GM23248 (cell line): ENCODE measurements around the gene CFAP54. TPM values are rescaled to one million over a fixed set of nuclear protein-coding genes. Genes with fewer than 3 reads are reported as not detected.
"Not testable (repeated sequence)": the region's sequence is repeated elsewhere in the genome, so short reads cannot be mapped to it uniquely, and the experiment has no call there.

ENCODE experiments used
- DNase-seq: peaks from one replicate; pipeline ENCODE4 v3.0.0-alpha.2; 2015
- H2AFZ ChIP-seq: fragments of 200-600 bp; sonication (generic); 2 replicates; pipeline ENCODE4 v1.6.1; 2016; ENCODE audit warnings: antibody characterized with exemption
- H3F3A ChIP-seq: fragments of 200-600 bp; sonication (generic); 2 replicates; pipeline ENCODE4 v1.6.1; 2016; ENCODE audit warnings: mild to moderate bottlenecking, antibody characterized with exemption, mixed run types; ENCODE audit not compliant: insufficient read depth
- H3K27ac ChIP-seq: fragments of 200-600 bp; sonication (generic); 2 replicates; pipeline ENCODE4 v1.5.1; 2016; ENCODE audit warnings: mild to moderate bottlenecking
- H3K27me3 ChIP-seq: fragments of 200-600 bp; sonication (generic); replicated peaks from 2 replicates; pipeline ENCODE4 v1.6.1; 2016; ENCODE audit warnings: mild to moderate bottlenecking; ENCODE audit not compliant: insufficient read depth
- H3K36me3 ChIP-seq: fragments of 200-600 bp; sonication (generic); 2 replicates; pipeline ENCODE4 v1.6.1; 2016; ENCODE audit warnings: low read depth, mild to moderate bottlenecking
- H3K4me1 ChIP-seq: fragments of 200-600 bp; sonication (generic); 2 replicates; pipeline ENCODE4 v1.6.1; 2016; ENCODE audit warnings: mild to moderate bottlenecking; ENCODE audit not compliant: insufficient read depth
- H3K4me2 ChIP-seq: fragments of 200-600 bp; sonication (generic); one replicate; pipeline ENCODE4 v1.6.1; 2016; ENCODE audit warnings: mild to moderate bottlenecking; ENCODE audit not compliant: unreplicated experiment
- H3K4me3 ChIP-seq: fragments of 200-600 bp; sonication (generic); 2 replicates; pipeline ENCODE4 v1.5.1; 2016; ENCODE audit warnings: mild to moderate bottlenecking
- H3K79me2 ChIP-seq: fragments of 200-600 bp; sonication (generic); 2 replicates; pipeline ENCODE4 v1.6.1; 2016; ENCODE audit warnings: mild to moderate bottlenecking; ENCODE audit not compliant: insufficient read depth
- H3K9ac ChIP-seq: fragments of 200-600 bp; sonication (generic); 2 replicates; pipeline ENCODE4 v1.6.1; 2016; ENCODE audit warnings: mild to moderate bottlenecking
- H3K9me2 ChIP-seq: fragments of 200-600 bp; sonication (generic); 2 replicates; pipeline ENCODE4 v1.6.1; 2016; ENCODE audit warnings: mixed run types, mild to moderate bottlenecking, moderate library complexity; ENCODE audit not compliant: insufficient read depth
- H3K9me3 ChIP-seq: fragments of 200-600 bp; sonication (generic); one replicate; pipeline ENCODE4 v1.6.1; 2017; ENCODE audit warnings: low read depth
- H4K20me1 ChIP-seq: fragments of 200-600 bp; sonication (generic); 2 replicates; pipeline ENCODE4 v1.6.0; 2016; ENCODE audit not compliant: insufficient read depth
- EZH2 ChIP-seq: fragments of 200-600 bp; sonication (generic); IDR thresholded peaks from 2 replicates; pipeline ENCODE4 v1.6.1; 2018; ENCODE audit warnings: antibody characterized with exemption, mild to moderate bottlenecking; ENCODE audit not compliant: insufficient read depth, poor library complexity, severe bottlenecking
- EZH2phosphoT487 ChIP-seq: fragments of 200-600 bp; sonication (generic); IDR thresholded peaks from 2 replicates; pipeline ENCODE4 v1.6.1; 2018; ENCODE audit warnings: antibody characterized with exemption, moderate library complexity, mild to moderate bottlenecking, low read depth; ENCODE audit not compliant: insufficient read depth
- WGBS, 2 experiments: methylation state at CpG; one replicate each; pipeline ENCODE4 v1.1.6; 2015 to 2017; ENCODE audit warnings: low lambda C conversion rate in 2 of 2, low coverage in 1 of 2; ENCODE audit errors: missing lambda C conversion rate in 2 of 2; 5-methylcytosine and 5-hydroxymethylcytosine counted together
- in situ Hi-C: fragments of 300-500 bp; cut with MboI; formaldehyde crosslinking; loops from 2 replicates; pipeline ENCODE4 v1.15.0; 2020
- polyA plus RNA-seq: library from polyadenylated mRNA; unstranded; fragments of >200 nt; fragmentation: Nextera tagmentation; extraction: Ambion mirVana; gene quantifications from 2 replicates; pipeline ENCODE4 v1.2.1, GENCODE V29; 2016
- total RNA-seq: library from RNA; depleted of rRNA; stranded (reverse); fragments of >200 nt; shearing (Covaris generic); gene quantifications from 2 replicates; pipeline ENCODE4 v1.2.3, GENCODE V29; 2014

CFAP54 gene
- total and polyA plus RNA-seq, 2 experiments from 2014 or later, result 0.32 to 1.2 TPM

DNA sequence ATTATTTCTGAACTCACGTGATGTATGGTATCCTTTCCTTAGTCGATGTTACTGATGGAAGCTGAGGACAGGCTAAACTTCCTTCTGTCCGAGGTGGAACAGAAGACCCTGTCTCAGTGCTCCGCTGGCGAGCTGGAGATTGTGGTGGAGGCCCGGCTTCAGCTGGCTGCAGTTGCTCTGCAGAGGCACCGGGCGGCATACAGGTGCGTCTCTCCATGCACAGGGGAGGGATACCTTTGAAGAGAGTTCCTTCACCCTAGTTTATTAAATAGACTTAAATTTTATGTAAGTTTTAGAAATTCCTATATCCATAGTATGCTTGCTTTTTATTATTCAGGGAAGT lies 231.0 kb downstream of the CFAP54 start:
- H3F3A ChIP-seq, result no peaks in the 10 kb centered on the region
- peak overlapping the region; percentile 73 for H3K4me3 ChIP-seq
- H3K4me2 ChIP-seq, result peak overlapping the region; percentile 71
- H4K20me1 ChIP-seq, result no peaks in the 10 kb centered on the region
- peak overlapping the region; percentile 63 for H3K9ac ChIP-seq
- H3K4me1 ChIP-seq, result 0 out of 2 replicates have a peak, but pooled peaks cover 4% of the 10 kb centered on the region
- 50 to 60% methylated on average over 9 of the region's 9 CpGs for WGBS, 2 experiments
- no peaks in the 10 kb centered on the region for H3K27me3 ChIP-seq
- H3K9me3 ChIP-seq, result no peaks in the 10 kb centered on the region
- peak overlapping the region; percentile 91 for H2AFZ ChIP-seq
- in situ Hi-C loops, result no loop called here
- TF ChIP-seq EZH2phosphoT487, result no peak
- TF ChIP-seq EZH2, result no peak
- H3K79me2 ChIP-seq, result no peaks in the 10 kb centered on the region
- peak overlapping the region; percentile 28; the same call in 1 of the 2 replicates for H3K27ac ChIP-seq
- DNase-seq, result peak; percentile 46
- H3K36me3 ChIP-seq, result no peaks in the 10 kb centered on the region
- H3K9me2 ChIP-seq, result no peaks in the 10 kb centered on the region

DNA sequence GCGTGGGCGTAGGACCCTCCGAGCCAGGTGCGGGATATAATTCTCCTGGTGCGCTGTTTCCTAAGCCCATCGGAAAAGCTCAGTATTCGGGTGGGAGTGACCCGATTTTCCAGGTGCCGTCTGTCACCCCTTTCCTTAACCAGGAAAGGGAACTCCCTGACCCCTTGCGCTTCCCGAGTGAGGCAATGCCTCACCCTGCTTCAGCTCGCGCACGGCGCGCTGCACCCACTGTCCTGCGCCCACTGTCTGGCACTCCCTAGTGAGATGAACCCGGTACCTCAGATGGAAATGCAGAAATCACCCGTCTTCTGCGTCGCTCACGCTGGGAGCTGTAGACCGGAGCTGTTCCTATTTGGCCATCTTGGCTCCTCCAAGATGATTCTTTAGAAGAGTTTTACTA lies 240.1 kb downstream of the CFAP54 start:
- H3K9ac ChIP-seq, H3K27ac ChIP-seq, H3K4me3 ChIP-seq, H3K4me1 ChIP-seq, H3K36me3 ChIP-seq, H3F3A ChIP-seq, in situ Hi-C loops, H2AFZ ChIP-seq, H4K20me1 ChIP-seq, DNase-seq, H3K27me3 ChIP-seq, H3K9me3 ChIP-seq, H3K79me2 ChIP-seq, H3K9me2 ChIP-seq, H3K4me2 ChIP-seq: not testable (repeated sequence)
- 73 to 76% methylated on average over 21 to 23 of the region's 23 CpGs for WGBS, 2 experiments

DNA sequence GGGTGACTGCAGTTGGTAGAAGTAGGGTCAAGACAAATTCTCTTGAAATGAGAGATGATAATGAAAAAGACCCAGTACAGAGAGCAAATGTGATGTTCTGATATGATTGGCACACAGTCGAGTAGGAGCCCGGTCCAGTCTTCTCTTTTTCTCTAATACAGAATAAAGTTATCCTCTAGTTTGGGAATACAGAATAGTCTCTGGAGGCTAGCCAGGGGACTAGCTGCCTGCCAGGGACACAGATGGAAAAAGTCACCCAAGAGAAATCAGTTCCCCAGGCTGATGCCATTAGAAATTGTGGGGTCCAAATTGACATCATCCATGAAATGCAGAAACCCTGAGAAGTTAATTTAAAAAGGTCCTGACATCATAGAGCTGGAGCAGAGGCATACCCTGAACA lies 240.5 kb downstream of the CFAP54 start:
- H3K9ac ChIP-seq, result no peak overlapping the region
- no peak overlapping the region for H3K27ac ChIP-seq
- H3K27me3 ChIP-seq, result no peaks in the 10 kb centered on the region
- WGBS, 2 experiments, result 0 to 1% methylated on average over 2 of the region's 2 CpGs
- H3K4me1 ChIP-seq, result no peaks in the 10 kb centered on the region
- TF ChIP-seq EZH2phosphoT487, result no peak
- no peak for DNase-seq
- no peaks in the 10 kb centered on the region for H3F3A ChIP-seq
- H3K4me2 ChIP-seq, result no peak overlapping the region
- H3K36me3 ChIP-seq, result no peaks in the 10 kb centered on the region
- H3K9me3 ChIP-seq, result no peaks in the 10 kb centered on the region
- in situ Hi-C loops, result no loop called here
- no peak overlapping the region for H3K4me3 ChIP-seq
- no peaks in the 10 kb centered on the region for H3K9me2 ChIP-seq
- no peaks in the 10 kb centered on the region for H3K79me2 ChIP-seq
- H2AFZ ChIP-seq, result no peak overlapping the region
- H4K20me1 ChIP-seq, result no peaks in the 10 kb centered on the region

DNA sequence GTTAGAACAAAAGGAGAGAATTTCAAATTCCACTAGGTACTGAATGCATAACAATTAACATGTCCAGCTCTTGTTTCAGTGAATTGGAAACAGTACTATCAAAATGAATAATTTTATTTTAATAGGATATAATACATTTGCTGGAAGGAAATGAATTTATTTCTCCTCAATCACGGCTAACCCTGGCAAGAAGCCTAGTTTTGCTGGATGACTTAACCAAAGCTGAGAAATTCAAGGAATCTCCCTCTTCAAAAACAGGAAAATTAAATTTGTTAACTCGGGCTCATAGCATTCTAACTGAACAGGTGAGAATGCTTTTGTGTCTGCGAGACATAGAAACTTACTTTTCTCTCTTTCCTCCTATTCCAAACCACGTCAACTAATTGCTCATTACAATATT lies 254.2 kb downstream of the CFAP54 start:
- peak; percentile 64 for DNase-seq
- no peak overlapping the region for H3K4me3 ChIP-seq
- WGBS, 2 experiments, result 20 to 25% methylated on average over 4 of the region's 4 CpGs
- no peaks in the 10 kb centered on the region for H3F3A ChIP-seq
- no peak overlapping the region for H3K9ac ChIP-seq
- peak overlapping the region; percentile 6 for H3K4me2 ChIP-seq
- no peak for TF ChIP-seq EZH2
- TF ChIP-seq EZH2phosphoT487, result no peak
- in situ Hi-C loops, result no loop called here
- no peak overlapping the region for H3K27ac ChIP-seq
- H3K9me2 ChIP-seq, result no peaks in the 10 kb centered on the region
- no peaks in the 10 kb centered on the region for H3K79me2 ChIP-seq
- H4K20me1 ChIP-seq, result no peaks in the 10 kb centered on the region
- H3K36me3 ChIP-seq, result no peaks in the 10 kb centered on the region
- H2AFZ ChIP-seq, result no peak overlapping the region
- no peaks in the 10 kb centered on the region for H3K27me3 ChIP-seq
- H3K4me1 ChIP-seq, result peaks cover 7% of the 10 kb centered on the region
- H3K9me3 ChIP-seq, result no peaks in the 10 kb centered on the region

DNA sequence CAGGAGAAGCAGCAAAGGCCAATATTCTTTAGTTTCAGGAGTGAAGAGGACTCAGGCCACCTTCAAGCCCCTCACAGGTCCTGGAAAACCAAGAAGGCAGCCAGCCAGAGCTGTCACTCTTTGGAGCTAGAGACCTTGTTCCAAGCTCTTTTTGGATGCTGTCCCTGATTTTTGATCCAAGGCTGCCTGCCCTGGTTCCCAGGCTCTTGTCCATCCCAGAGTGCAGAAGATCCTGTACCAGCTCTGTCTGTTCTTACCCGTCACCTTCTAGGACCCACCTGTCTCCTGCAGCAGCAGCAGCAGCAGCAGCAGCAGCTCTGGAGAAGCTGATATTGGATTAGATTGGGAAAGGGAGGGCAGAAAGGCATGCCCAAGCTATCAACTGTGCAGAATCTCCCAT lies 260.6 kb downstream of the CFAP54 start:
- Histone ChIP-seq H4K20me1 (no peaks in the 10 kb centered on the region), H3K27ac (no peak overlapping the region), H3K9ac (no peak overlapping the region), H3F3A (no peaks in the 10 kb centered on the region), H3K79me2 (no peaks in the 10 kb centered on the region), H3K4me1 (no peaks in the 10 kb centered on the region), H3K9me2 (no peaks in the 10 kb centered on the region), H2AFZ (no peak overlapping the region), H3K27me3 (no peaks in the 10 kb centered on the region), H3K4me2 (no peak overlapping the region), H3K4me3 (no peak overlapping the region), H3K36me3 (no peaks in the 10 kb centered on the region), H3K9me3 (no peaks in the 10 kb centered on the region)
- WGBS, 2 experiments, result 25% methylated on average over 1 of the region's 1 CpG
- DNase-seq, result no peak
- TF ChIP-seq EZH2phosphoT487, result no peak
- TF ChIP-seq EZH2, result no peak
- in situ Hi-C loops, result no loop called here
